Endothelial cell of umbilical vein (primary cell): ENCODE results near the gene CD46. TPM values are rescaled to one million over a fixed set of nuclear protein-coding genes. Genes with fewer than 3 reads are reported as not detected.

Source experiments
- BruUV-seq: library from RNA; stranded (reverse); fragments of 400-500 nt; replicated peaks from 2 replicates; lab custom pipeline; 2021; lab: Mats Ljungman, UMichigan
- CTCF ChIA-PET: fragments of 300-600, 350-600 bp; sonication (Branson Sonifier 250); formaldehyde crosslinking; loops from one replicate; lab custom pipeline; 2021; ENCODE audit warnings: antibody characterized with exemption, inconsistent platforms; lab: Charles Lee
- POLR2A ChIA-PET: fragments of 300-600, 350-600 bp; sonication (Branson Sonifier 250); formaldehyde crosslinking; loops from one replicate; lab custom pipeline; 2021; ENCODE audit warnings: antibody characterized with exemption, inconsistent platforms; lab: Charles Lee
- DNase-seq: peaks from one replicate; pipeline ENCODE4 v3.0.0-alpha.2; 2011; ENCODE audit warnings: low read depth, low spot score
- FAIRE-seq: peaks from 2 replicates; lab custom pipeline; 2011; peaks lifted over from hg19 to GRCh38; lab: Jason Lieb, UNC
- H2AFZ ChIP-seq: 2 replicates; pipeline ENCODE4 v1.6.0; 2012; ENCODE audit warnings: low read depth, low read length, control low read depth, inconsistent platforms
- H3K27ac ChIP-seq: 2 replicates; pipeline ENCODE4 v1.5.1; 2011; ENCODE audit warnings: low read depth, mild to moderate bottlenecking, control low read depth, low read length, moderate library complexity; ENCODE audit not compliant: insufficient read depth
- H3K27me3 ChIP-seq, 2 experiments: 2 replicates each; pipeline versions ENCODE4 v1.6.0 to v1.6.1; 2011; ENCODE audit warnings: low read length in 2 of 2, mixed read lengths in 1 of 2; ENCODE audit not compliant: control insufficient read depth in 2 of 2, insufficient read depth in 2 of 2
- H3K36me3 ChIP-seq, 2 experiments: 2 replicates in 1 of 2; 3 replicates in 1 of 2; pipeline ENCODE4 v1.5.1; 2011; ENCODE audit warnings: low read length in 2 of 2, mild to moderate bottlenecking in 1 of 2, moderate library complexity in 1 of 2; ENCODE audit not compliant: control insufficient read depth in 2 of 2, insufficient read depth in 2 of 2; ENCODE audit errors: extremely low read depth in 1 of 2
- H3K4me1 ChIP-seq: 3 replicates; pipeline ENCODE4 v1.5.1; 2011; ENCODE audit warnings: mild to moderate bottlenecking, low read length; ENCODE audit not compliant: control insufficient read depth, insufficient read depth; ENCODE audit errors: extremely low read depth
- H3K4me2 ChIP-seq: 2 replicates; pipeline ENCODE4 v1.6.1; 2011; ENCODE audit warnings: low read length, control low read depth, mixed read lengths; ENCODE audit not compliant: insufficient read depth
- H3K4me3 ChIP-seq, 3 experiments: fragments of 200-600 bp in 1 of 3; sonication (generic), shearing (Covaris generic) in 1 of 3; replicated peaks in 1 of 3; 2 replicates each; pipeline ENCODE4 v1.5.1; 2011 to 2016; ENCODE audit warnings: control low read depth in 3 of 3, low read length in 3 of 3, mild to moderate bottlenecking in 2 of 3, inconsistent platforms in 1 of 3, low read depth in 1 of 3, moderate library complexity in 1 of 3; ENCODE audit not compliant: insufficient read depth in 1 of 3
- H3K79me2 ChIP-seq: 2 replicates; pipeline ENCODE4 v1.6.0; 2012; ENCODE audit warnings: low read length, inconsistent platforms; ENCODE audit not compliant: control insufficient read depth, insufficient read depth
- H3K9ac ChIP-seq: replicated peaks from 2 replicates; pipeline ENCODE3; 2011; ENCODE audit warnings: low read length, control low read depth; ENCODE audit not compliant: insufficient read depth; ENCODE audit errors: extremely low read depth
- H3K9me1 ChIP-seq: replicated peaks from 3 replicates; pipeline ENCODE4 v1.6.0; 2011; ENCODE audit warnings: mild to moderate bottlenecking, low read length; ENCODE audit not compliant: control insufficient read depth, insufficient read depth; ENCODE audit errors: extremely low read depth
- H3K9me3 ChIP-seq: replicated peaks from 2 replicates; pipeline ENCODE4 v1.5.1; 2012; ENCODE audit warnings: low read length, inconsistent platforms; ENCODE audit not compliant: control insufficient read depth, insufficient read depth
- H4K20me1 ChIP-seq: replicated peaks from 2 replicates; pipeline ENCODE3; 2011; ENCODE audit warnings: mild to moderate bottlenecking, low read length; ENCODE audit not compliant: control insufficient read depth, insufficient read depth; ENCODE audit errors: extremely low read depth
- FOS ChIP-seq: IDR thresholded peaks from 2 replicates; pipeline ENCODE4 v1.6.1; 2011; ENCODE audit warnings: mild to moderate bottlenecking, low read length, moderate library complexity, borderline replicate concordance; ENCODE audit not compliant: insufficient read depth
- GATA2 ChIP-seq: IDR thresholded peaks from 2 replicates; pipeline ENCODE4 v1.7.0; 2011; ENCODE audit warnings: low read depth, mild to moderate bottlenecking, moderate library complexity, mixed read lengths, low read length; ENCODE audit not compliant: insufficient read length, insufficient read depth
- MYC ChIP-seq: IDR thresholded peaks from one replicate; pipeline ENCODE4 v1.6.1; 2011; ENCODE audit warnings: mild to moderate bottlenecking, low read depth, low read length
- POLR2A ChIP-seq: IDR thresholded peaks from 2 replicates; pipeline ENCODE4 v1.6.1; 2012; ENCODE audit warnings: low read depth, mild to moderate bottlenecking, control low read depth, low read length
- POLR2AphosphoS5 ChIP-seq: IDR thresholded peaks from 2 replicates; pipeline ENCODE4 v1.6.1; 2012; ENCODE audit warnings: low read depth, mild to moderate bottlenecking, control low read depth, low read length, moderate library complexity; ENCODE audit not compliant: insufficient read depth
- dilution Hi-C: fragments of 300-500 bp; cut with MboI; formaldehyde crosslinking; loops from one replicate; pipeline ENCODE4 v1.15.0; 2019; ENCODE audit warnings: low sequenced_read_pairs; ENCODE audit not compliant: extremely low pct_ligation_motif_present
- intact Hi-C: fragments of 100-400 bp; cut with micrococcal nuclease; formaldehyde crosslinking; loops from one replicate; pipeline ENCODE4 v1.10.0; 2022
- polyA plus RNA-seq, 4 experiments: library from polyadenylated mRNA; depleted of rRNA in 3 of 4; stranded (reverse) in 3 of 4; unstranded in 1 of 4; fragments of >200 nt; gene quantifications; 2 replicates each; pipeline versions ENCODE4 v1.2.1 to v1.2.3, GENCODE V29; 2011 to 2012; ENCODE audit warnings: missing spikeins in 1 of 4
- total RNA-seq: library from RNA; stranded (reverse); gene quantifications from 2 replicates; pipeline ENCODE4 v1.2.3, GENCODE V29; 2021
- TF ChIP-seq, protein P1 (sequence below), 2 donors: IDR thresholded peaks; 1 replicate in 1 of 2; 2 replicates in 1 of 2; pipeline ENCODE4 v1.5.1; 2011; ENCODE audit warnings: low read length in 2 of 2, mild to moderate bottlenecking in 2 of 2, moderate library complexity in 2 of 2, control low read depth in 1 of 2, inconsistent platforms in 1 of 2, low read depth in 1 of 2; ENCODE audit not compliant: insufficient read depth in 1 of 2; ENCODE audit errors: extremely low read depth in 1 of 2
- TF ChIP-seq, protein P2 (sequence below): IDR thresholded peaks from 2 replicates; pipeline ENCODE4 v1.6.1; 2011; ENCODE audit not compliant: insufficient read depth, insufficient read length

The CD46 gene
- total and polyA plus RNA-seq, 2 donors (not counting 3 experiments of a cell fraction or from before 2014, with no cell fraction given): 134 to 256 TPM

DNA sequence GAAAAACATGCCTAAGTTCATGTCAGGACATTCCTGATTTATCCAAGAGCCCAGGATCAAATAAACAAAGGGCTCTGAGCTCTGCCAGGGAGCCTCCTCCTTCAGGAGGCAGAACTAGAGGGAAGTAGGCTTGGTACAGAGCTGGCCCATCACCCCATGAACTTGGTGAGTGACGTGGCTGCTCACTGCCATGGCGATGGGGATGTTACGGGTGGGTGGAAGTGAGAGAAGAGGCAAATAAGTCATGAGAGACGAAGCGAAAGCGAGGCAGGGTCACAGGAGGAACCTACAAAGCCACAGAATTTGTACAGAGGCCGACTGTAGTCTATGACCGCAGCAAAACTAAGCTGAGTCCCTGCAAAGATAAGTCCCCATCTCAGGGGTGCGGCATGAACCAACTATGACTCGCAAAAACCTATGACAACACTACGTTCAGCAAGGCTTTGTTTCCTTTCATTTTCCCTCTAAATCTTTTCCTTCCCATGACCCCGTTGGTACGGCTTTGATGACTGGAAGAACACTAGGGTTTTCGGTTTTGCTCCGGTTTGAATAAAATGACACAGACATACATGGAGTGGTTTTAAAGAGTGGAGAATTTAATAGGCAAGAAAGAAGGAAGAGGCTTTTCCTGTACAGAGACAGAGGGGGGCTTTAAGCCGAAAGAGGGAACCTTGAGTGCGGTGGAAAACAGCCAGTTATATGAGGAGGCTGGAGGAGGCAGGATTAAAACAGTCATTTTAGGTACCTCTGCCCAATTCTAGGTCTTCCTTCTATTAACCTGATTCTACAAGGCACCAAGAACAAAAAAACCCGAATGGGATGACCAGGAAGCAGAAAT, 74.1 kb downstream of the CD46 start:
- H3K9ac ChIP-seq: peak overlapping the region; percentile 67
- POLR2A ChIA-PET: interaction anchor here (1.5 kb wide), 1 partner anchor 42 kb away, joined by 4 read pairs; no protein-coding TSS in a partner anchor
- BruUV-seq: TSS peak; percentile 75
- peak overlapping the region; percentile 89 for H3K27ac ChIP-seq
- intact Hi-C loops (loop anchor here (5.0 kb wide), 2 partner anchors 156 to 416 kb away; partner anchors contain the start of gene PLXNA2), dilution Hi-C loops (no loop called here)
- no peaks in the 10 kb centered on the region for H4K20me1 ChIP-seq
- H3K79me2 ChIP-seq: peaks cover 40% of the 10 kb centered on the region
- H3K9me3 ChIP-seq: no peaks in the 10 kb centered on the region
- H3K4me2 ChIP-seq: peak overlapping the region; percentile 77
- DNase-seq: peak; percentile 81
- FAIRE-seq: peak; percentile 77
- TF ChIP-seq GATA2: no peak
- no peak for TF ChIP-seq MYC
- TF ChIP-seq, protein P1, sequence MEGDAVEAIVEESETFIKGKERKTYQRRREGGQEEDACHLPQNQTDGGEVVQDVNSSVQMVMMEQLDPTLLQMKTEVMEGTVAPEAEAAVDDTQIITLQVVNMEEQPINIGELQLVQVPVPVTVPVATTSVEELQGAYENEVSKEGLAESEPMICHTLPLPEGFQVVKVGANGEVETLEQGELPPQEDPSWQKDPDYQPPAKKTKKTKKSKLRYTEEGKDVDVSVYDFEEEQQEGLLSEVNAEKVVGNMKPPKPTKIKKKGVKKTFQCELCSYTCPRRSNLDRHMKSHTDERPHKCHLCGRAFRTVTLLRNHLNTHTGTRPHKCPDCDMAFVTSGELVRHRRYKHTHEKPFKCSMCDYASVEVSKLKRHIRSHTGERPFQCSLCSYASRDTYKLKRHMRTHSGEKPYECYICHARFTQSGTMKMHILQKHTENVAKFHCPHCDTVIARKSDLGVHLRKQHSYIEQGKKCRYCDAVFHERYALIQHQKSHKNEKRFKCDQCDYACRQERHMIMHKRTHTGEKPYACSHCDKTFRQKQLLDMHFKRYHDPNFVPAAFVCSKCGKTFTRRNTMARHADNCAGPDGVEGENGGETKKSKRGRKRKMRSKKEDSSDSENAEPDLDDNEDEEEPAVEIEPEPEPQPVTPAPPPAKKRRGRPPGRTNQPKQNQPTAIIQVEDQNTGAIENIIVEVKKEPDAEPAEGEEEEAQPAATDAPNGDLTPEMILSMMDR (IDR thresholded peaks at IDR 0.05; ENCODE audit: extremely low read depth in 1 of 2, insufficient read depth in 1 of 2, low read depth in 1 of 2, low read length in 2 of 2): no peak
- peak; percentile 46 for TF ChIP-seq POLR2AphosphoS5
- no peak for TF ChIP-seq FOS
- TF ChIP-seq, protein P2, sequence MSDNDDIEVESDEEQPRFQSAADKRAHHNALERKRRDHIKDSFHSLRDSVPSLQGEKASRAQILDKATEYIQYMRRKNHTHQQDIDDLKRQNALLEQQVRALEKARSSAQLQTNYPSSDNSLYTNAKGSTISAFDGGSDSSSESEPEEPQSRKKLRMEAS: no peak
- TF ChIP-seq POLR2A: peak; percentile 44
- CTCF ChIA-PET: interaction anchor here (1.2 to 21.9 kb wide), 8 partner anchors 14 to 172 kb away, joined by 3 to 634 read pairs (median 12); no protein-coding TSS in a partner anchor
- peaks cover 45% of the 10 kb centered on the region for H3K4me1 ChIP-seq
- no peaks in the 10 kb centered on the region for H3K9me1 ChIP-seq
- peak overlapping the region; percentile 63 for H2AFZ ChIP-seq
- H3K36me3 ChIP-seq: peaks cover 0 to 2% of the 10 kb centered on the region in 2 experiments
- H3K27me3 ChIP-seq: no peaks in the 10 kb centered on the region
- peak overlapping the region in 1 of 3 experiments; percentile 28 for H3K4me3 ChIP-seq
